SIG-M5 treated with dmso at 0.1 percent for 504 hours (cell line): ENCODE results near the gene ZNF385C.

Source experiments
- DNase-seq: peaks from one replicate; lab custom pipeline; 2025; ENCODE audit not compliant: unreplicated experiment; lab: John Stamatoyannopoulos, UW

ZNF385C gene

DNA sequence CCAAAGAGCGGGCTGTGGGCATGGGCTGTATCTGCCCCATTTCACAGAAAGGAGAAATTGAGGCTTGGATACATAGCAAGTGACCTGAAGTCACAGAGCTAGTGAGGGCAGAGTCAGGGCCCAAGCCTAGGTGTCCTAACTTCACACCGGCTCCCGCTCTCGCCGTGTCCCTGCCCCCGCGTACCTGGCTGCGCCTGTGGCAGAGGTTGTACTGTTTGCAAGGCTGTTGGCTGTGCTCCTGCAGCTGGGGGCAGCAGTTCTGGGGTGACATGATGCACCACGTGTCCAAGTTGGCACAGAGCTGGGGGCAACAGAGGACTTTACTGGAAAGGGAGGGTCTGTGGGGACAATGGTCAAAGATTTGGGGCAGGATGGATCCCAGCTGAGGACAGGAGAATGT, 10.8 kb upstream of the ZNF385C start:
- no peak for DNase-seq

DNA sequence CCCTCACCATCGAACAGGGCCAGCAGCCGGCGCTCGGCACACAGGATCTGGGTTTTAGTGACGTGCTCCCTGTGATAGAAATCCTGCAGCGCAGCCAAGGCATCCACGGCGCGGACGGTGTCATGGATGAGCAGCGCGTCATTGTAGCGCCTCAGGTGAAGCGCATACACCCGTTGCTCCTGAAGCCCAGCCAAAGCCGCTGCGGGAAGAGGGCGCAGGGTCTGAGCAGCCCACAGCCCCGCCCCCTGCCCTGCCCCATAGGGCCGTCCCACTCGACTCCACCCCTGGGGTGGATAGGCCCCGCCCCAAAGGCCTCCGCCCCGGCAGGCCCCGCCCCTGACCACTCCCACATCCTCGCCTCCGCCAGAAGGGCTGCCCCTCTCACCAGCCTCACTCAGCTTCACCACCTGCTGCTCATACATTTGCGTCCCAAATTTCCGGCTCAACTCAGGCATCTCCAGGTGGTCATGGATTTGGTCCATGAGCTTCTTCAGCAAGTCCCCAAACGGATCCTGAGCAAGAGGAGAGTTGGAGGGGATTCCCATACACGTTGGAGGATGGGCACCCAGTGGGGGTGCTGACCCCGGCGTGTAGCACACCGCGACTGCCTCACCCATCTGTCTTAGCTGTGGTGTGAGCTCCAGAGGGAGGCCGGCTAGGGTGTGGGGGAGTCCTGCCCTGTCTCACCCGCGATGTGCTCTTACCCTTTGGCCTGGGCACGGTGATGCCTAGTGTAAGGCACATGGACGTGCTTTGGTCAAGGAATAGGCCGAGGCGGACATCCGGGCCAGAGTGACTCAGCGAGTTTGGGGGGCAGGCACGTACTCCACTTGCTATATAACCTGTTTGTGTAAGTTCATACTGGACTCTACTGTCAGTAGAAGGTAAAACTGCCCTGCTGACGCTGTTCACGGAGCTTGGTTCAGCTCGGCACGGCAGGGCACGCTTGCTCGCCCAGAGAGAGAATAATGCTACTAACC, 9.6 kb upstream of the ZNF385C start:
- peak; percentile 73 for DNase-seq

DNA sequence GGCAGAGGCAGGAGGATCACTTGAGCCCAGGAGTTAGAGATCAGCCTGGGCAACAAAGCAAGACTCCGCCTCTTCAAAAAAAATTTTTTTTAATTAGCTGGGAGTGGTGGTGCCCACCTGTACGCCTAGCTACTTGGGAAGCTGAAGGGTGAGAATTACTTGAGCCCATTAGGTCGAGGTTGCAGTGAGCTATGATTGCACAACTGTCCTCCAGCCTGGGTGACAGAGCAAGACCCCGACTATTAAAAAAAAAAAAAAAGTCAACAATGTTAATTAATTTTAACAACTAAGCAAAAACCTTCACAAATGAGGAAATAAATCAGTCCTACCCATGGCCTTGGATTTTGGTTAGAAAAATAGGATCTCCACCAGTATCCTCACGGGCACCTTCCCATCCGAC, 8.9 kb upstream of the ZNF385C start:
- no peak for DNase-seq

DNA sequence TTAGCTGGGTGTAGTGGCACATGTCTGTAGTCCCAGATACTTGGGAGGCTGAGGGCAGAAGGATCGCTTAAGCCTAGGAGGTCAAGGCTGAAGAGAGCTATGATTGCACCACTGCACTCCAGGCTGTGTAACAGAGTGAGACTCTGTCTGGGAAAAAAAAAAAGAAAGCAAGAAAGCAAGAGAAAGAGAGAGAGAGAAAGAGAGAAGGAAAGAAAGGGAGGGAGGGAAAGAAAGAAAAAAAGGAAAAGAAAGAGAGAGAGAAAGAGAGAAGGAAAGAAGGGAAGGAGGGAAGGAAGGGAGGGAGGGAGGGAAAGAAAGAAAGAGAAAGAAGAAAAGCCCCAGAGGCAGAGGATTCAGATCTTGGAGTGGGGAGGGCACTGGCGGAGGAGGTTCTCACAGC, 7.7 kb upstream of the ZNF385C start:
- DNase-seq, result no peak

DNA sequence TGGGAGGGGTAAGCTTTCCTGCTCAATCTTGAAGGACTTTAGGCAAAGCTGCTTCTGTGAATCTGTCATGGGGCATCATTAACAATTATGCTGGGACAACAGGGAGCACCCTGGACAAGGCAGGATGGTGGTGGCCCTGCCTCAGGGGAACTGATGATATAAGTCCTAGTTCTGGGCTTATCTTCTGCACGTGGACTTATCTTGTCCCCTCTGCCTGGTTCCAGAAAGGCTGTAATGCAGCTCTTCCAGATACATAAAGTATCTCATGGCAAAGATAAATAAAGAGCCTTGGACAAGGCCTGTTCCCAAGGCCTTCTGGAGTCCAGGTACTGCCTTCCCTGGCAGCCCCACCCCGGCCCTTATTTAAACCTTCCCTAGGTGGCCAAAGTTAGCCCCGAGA, 6.0 kb upstream of the ZNF385C start:
- DNase-seq, result no peak

DNA sequence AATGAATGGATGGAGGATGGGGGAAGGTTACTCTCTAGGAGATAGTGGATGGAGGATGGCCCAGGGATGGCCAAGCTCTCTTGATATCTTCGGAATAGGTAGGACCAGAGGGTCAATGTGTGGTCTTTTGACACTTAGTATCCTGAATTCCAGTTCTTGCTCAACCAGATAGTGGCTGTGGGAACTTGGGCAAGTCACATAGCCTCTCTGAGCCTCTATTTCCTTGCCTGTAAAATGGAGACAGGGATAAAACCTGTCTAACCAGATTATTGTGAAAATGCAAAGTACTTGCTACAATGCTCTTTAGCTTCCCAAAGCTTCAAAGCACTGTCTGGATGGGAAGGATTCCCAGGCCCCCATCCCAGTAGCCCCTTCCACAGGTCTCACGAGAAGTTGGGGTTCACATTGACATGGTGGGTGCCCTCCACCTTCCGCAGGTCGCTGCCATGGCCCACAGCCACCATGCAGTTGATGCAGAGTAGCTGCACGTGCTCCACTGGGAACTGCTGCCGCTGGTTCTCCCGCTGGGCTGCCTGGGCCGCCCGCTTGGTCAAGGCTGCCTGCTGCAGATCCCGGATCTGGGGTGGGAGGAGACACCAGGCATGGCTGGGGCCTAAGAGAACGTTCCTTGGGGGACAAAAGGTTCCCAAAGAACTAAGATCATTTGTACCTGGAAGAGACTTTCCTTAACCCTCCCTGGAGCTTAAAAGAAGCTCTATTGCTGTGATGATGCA, 5.1 kb upstream of the ZNF385C start:
- DNase-seq, result no peak

DNA sequence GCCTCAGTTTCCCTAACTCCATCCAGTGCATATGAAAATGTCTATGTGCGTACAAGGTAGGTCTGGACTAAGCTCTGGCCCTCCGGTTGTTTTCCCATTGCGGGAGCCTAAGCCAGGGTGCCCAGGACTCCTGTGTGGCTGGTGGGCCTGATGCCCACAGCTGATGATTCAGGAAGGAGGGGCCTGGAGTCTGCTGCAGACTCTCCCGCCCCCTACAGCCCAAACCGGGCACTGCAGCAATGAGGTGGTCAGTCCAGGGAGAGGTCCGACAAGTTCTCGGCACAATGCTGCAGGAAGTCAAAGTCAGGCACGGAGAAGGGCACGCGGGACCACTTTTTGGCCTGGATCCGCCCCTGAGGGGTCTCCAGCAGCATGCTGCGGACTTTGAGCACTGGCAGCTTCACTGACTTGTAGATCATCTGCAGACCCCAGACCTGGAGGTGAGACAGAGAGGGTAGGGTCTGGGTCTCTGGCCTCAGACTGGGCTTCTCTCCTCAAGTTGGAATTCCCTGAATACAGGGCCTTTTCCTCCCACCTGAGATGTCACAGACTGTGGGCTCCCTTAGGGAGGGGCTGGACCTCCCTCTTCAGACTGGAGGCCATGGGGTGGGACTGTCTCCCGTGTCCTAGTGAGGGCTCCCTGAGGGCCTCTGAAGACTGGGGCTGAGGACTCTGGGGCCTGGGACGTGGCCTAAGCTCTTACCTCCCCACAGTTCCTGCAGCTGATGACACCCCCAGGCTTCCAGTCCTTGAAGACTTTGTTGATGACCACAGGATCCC, 3.4 kb upstream of the ZNF385C start:
- DNase-seq, result peak; percentile 29

DNA sequence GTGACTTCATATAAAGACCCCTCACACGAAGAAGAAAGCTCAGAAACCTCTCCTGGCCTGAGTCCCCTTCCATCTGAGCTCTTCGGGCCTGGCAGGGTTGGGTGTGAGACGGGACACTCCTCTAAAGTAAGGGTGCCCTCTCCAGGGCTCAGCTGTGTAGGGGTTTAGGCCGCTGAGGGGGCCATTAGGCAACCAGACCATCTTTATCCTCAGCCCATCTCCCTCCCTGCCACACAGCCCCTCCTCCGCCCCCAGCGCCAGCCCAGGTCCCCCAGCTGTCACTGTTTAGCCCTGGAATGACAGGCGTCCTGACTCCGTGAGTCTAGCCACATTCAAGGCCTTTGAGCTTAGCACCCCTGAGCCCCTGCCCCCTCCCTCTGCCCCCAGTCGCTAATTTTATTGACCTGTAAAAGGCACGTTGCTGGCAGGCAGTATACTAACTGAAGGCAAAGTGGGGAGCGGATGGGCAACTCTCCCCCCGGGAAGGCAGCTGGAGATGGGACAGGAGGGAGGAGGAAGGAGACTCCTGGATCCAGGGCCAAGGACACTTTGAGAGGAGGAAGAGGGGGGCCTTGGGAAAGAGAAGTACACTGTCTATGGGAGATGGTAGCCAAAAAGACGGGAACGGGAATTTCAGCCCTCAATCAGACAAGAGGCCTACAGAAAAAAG, 592 bp upstream of the ZNF385C start:
- DNase-seq, result no peak

DNA sequence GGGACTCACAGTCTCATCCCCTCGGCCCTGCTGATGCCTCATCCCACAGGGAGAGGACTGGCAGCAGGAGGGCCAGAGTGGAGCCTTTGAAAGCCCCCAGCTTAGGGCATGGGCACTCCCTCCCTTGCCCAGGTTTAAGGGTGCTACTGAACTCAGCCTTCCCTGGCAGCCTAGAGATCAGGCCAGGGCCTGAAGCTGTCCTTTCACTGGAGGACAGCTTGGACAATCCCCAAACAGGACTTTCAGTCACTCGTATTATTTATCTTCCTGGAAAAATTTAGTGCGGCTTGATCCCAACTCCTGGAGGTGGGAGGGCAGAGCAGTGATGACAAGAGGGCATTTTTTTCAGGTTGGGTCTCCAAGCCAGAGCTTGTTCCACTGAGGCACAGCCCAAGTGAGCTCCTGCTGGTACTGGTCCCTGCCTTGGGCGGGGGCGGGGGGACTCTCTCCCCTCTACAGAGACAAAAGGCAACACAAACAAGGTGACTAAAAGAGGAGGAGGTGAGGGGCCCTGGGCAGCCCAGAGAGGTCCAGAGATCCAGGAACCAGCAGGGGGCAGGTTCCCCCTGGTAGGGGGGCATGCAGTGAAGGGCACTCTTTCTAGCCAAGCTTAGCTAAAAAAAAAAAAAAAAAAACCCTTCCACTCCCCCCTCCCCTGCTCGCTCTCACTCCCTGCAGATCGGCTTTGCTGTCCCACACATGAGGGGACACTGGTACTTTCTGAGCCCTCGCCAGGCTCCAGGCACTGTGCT, 1.7 kb downstream of the ZNF385C start:
- DNase-seq, result no peak

DNA sequence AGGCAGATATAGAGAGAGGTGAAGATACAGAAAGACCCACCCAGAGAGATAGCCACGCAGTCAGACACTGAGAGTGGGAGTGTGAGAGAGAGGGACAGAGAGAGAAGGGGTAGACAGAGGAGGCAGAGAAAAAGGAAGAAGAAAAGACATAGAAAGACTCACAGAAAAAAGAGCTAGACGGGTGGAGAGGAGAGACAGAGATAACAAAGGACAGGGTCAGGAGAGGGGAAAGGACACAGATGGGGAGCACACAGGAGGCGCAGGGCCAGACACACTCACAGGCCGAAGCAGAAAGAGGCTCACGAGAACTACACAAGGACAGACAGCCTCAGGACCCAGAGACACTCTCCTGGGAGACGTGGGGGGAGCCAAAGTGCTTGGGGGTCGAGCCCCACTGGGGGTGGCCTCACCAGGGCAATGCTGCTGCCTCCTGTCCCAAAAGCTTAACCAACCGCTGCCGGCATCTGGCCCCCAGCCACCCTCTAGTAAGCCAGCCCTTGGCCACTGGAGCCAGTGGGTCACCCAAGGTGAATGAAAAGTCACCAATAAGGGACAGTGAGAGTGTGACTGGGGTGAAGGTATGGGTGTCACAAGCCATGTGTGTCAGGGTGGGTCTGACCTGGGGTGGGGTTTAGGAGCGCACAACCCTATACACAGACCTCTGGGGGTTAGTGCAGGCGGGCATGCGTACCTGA, 3.8 kb downstream of the ZNF385C start:
- DNase-seq, result no peak

DNA sequence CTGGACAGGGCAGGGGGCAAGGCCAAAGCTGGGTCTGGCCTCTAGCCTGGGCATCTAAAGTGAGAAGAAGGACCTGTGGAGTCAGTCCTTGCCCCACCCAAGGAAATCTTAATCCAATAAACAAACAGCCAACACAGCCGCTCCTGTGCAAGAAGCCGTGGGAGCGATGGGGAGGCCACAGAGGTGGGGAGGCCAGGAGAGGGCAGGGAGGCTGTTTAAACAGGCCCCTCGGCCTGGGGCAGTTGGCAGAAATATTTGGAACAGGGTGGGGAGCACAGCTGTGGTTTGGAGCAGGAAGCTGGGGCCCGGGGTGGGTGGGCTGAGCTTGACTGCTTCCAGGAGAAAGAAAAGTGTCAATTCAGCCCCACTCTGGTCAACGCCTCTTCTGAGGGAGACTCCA, 5.3 kb downstream of the ZNF385C start:
- no peak for DNase-seq

DNA sequence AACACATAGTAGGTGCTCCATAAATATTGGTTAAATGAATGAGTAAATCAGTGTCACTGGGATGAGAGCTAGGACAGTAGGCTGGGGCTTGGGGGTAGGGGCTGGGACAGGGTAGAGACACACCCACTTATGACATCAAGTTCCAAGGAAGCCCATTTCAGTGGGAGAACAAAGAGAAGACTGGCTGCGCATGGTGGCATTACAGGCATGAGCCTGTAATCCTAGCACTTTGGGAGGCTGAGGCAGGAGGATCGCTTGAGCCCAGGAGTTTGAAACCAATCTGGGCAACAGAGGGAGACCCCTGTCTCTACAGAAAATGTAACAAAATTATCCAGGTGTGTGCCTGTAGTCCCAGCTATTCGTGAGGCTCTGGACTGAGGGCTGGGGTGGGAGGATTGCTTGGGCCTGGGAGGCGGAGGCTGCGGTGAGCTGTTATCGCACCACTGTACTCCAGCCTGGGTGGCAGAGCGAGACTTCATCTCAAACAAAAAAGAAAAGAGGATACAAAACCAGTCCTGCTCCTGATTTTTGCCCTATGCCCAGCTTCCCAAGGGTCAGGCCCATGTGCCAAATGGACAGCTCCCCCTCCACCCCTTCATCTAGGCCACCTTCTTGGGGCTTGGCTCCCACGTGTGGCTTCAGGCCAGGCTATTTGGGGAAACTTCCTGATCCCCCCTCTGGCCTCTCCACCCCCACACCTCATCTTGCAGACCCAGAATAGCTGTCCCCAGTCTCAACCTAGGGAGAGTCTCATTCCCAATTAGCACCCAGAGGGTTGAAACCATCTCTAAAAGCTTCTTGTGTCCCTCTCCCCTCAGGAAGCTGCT, 7.1 kb downstream of the ZNF385C start:
- DNase-seq, result no peak

DNA sequence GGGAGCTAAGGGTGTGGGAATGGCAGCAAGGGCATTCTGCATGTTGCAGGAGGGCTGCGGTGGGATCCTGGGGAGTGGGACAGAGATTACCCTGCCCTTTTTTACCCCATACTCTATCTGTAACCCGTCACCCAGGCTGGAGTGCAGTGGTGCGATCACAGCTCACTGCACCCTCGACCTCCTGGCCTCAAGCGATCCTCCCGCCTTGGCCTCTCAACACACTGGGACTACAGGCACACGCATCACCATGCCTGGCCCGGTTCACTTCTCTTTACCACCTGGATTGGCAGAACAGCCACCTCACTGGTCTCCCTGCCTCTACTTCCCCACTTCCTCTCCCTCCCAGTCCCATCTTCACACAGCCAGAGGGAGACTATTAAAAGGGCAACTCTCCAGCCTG, 9.5 kb downstream of the ZNF385C start:
- DNase-seq, result no peak

DNA sequence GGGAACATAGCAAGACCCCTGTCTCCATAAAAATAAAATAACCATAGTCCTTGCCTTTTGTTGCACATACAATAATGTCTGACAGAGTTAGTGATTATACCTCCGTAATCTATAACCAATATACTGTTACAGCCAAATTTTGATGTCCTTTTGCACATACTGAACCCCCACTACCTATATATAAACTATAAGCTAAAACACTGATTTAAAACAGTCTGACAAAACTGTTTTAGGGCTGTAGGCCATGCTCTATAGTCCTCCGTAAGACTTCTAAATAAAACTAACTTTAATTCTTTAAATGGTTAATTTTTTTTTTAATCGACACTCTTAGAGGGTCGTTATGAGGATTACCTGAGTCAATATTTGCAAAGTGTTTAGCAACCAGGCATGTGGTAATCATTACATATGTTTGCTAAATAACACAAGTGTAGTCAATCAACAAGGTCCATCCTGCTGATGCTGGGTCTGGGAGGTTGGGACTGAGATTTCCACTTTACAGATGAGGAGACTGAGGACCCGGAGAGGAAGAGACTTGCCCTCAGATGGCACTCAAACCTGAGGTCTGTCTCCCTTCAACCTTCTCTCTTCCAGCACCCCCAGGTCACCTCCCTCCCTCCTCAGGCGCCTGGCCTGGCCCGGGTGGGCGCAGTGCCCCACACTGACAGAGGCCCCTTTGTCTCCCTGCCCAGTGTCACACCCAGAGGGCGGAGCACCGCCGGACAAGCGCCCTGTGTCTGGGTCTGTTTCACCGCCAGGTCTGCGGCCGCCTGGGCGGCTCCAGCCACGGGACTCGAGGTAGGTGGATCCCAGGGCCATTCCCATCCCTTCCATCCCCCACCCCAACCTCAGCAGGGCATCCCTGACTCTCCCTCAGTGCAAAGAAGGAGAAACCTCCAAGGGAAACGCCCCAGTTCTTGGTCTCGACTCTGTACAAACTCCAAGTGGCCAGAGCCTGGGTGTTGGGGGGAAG, 10.3 kb downstream of the ZNF385C start:
- DNase-seq, result no peak

DNA sequence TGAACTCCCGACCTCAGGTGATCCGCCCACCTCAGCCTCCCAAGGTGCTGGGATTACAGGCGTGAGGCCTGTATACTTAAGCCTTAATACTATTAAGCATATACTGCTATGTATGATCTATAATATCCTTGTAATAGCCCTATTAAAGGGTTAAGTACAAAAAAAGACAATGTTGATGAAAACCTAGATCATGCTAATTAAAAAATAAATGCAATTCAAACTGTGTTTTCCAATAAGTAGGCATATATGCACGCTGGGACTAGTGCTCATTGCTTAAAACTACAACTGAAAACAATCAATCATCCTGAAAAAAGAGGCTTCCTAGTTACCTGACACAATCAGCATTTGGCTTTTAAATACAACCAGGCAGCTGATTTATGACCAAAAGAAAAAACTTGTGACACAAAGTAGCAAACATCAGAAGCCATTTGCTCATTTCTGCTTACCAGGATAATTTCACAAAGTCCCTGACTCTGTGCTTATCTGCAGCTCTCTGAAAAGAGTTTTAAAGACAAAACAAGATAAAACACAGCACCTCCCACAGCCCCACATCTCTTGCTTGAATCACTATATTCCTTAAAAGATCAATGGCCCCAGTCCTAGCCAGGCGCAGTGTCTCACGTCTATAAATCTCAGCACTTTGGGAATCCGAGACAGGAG, 11.1 kb downstream of the ZNF385C start:
- no peak for DNase-seq

DNA sequence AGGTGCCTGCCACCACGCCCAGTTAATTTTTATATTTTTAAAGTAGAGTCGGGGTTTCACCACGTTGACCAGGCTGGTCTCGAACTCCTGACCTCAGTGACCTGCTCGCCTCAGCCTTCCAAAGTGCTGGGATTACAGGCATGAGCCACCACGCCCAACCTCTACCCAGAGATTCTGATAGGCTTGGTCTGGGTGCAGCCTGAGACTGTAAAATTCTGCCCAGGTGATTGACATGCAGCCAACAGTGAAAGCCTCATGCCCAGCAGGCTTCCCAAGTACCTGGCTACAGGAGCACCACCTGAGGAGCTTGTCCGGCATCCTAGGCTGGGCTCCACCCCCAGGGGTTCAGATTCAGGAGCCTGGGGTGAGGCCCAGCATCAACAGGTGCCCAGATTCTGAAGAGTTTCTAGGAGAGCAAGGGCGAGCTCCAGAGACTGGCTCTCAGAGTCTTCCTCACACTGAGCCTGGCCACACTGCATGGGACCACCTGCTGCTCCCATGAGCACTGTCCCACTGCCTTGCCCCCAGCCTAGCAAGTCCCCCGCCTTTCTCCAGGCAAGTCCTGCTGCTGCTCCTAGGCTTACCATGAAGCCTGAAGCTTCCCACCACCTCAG, 16.6 kb downstream of the ZNF385C start:
- DNase-seq, result no peak

DNA sequence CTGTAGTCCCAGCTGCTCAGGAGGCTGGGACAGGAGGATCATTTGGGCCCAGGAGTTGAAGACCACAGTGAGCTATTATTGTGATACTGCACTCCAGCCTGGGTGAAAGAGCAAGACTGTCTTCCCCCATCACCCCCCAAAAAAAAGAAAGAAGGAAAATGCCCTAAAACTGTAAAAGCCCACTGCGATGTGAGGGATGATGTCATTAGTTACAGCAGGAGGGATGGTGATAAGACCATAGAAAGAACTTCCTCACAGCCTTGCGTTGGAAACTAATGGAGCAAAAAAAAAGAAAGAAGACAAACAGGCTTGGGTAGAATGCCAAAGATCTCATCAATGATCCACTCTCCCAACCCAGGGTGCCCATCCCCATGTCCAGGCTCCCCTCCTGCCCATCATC, 18.7 kb downstream of the ZNF385C start:
- no peak for DNase-seq
